Measurements from ENCODE around the gene CCDC91.
"Not testable (repeated sequence)": the region's sequence is repeated elsewhere in the genome, so short reads cannot be mapped to it uniquely, and the experiment has no call there.

The CCDC91 gene

GRCh38 chr12:28351414-28351813, 161.2 kb downstream of the CCDC91 start:
- Histone ChIP-seq H2AFZ (ENCODE audit: low read length, unreplicated experiment) (no peak overlapping the region), H3K27ac (ENCODE audit: low read depth, low read length) (no peak overlapping the region), H3K79me2 (ENCODE audit: control insufficient read depth, insufficient read depth, low read length, unreplicated experiment) (no peaks in the 10 kb centered on the region), H3K4me1 (ENCODE audit: control insufficient read depth, insufficient read depth, low read length, unreplicated experiment) (no peaks in the 10 kb centered on the region), H3K36me3 (ENCODE audit: insufficient read depth, low read length) (peaks cover 6% of the 10 kb centered on the region; the same call in 1 of the 2 replicates), H3K27me3 (ENCODE audit: insufficient read depth, low read length) (no peaks in the 10 kb centered on the region), H3K4me3 (ENCODE audit: low read depth, low read length) (no peak overlapping the region)

GRCh38 chr12:28355161-28355560, 164.9 kb downstream of the CCDC91 start:
- no peak overlapping the region for H3K4me3 ChIP-seq (ENCODE audit: low read depth, low read length)
- no peak overlapping the region for H3K27ac ChIP-seq (ENCODE audit: low read depth, low read length)
- H3K4me1 ChIP-seq (ENCODE audit: control insufficient read depth, insufficient read depth, low read length, unreplicated experiment), result no peaks in the 10 kb centered on the region
- H2AFZ ChIP-seq (ENCODE audit: low read length, unreplicated experiment), result no peak overlapping the region
- no peaks in the 10 kb centered on the region for H3K79me2 ChIP-seq (ENCODE audit: control insufficient read depth, insufficient read depth, low read length, unreplicated experiment)
- peaks cover 6% of the 10 kb centered on the region; the same call in 1 of the 2 replicates for H3K36me3 ChIP-seq (ENCODE audit: insufficient read depth, low read length)
- H3K27me3 ChIP-seq (ENCODE audit: insufficient read depth, low read length), result no peaks in the 10 kb centered on the region

GRCh38 chr12:28360253-28360652, 170.0 kb downstream of the CCDC91 start:
- Histone ChIP-seq H3K4me1 (ENCODE audit: control insufficient read depth, insufficient read depth, low read length, unreplicated experiment) (no peaks in the 10 kb centered on the region), H2AFZ (ENCODE audit: low read length, unreplicated experiment) (no peak overlapping the region), H3K79me2 (ENCODE audit: control insufficient read depth, insufficient read depth, low read length, unreplicated experiment) (no peaks in the 10 kb centered on the region), H3K4me3 (ENCODE audit: low read depth, low read length) (no peak overlapping the region), H3K27ac (ENCODE audit: low read depth, low read length) (no peak overlapping the region), H3K27me3 (ENCODE audit: insufficient read depth, low read length) (no peaks in the 10 kb centered on the region), H3K36me3 (ENCODE audit: insufficient read depth, low read length) (no peaks in the 10 kb centered on the region)

GRCh38 chr12:28367326-28367725, 177.1 kb downstream of the CCDC91 start:
- no peak overlapping the region for H3K27ac ChIP-seq (ENCODE audit: low read depth, low read length)
- no peaks in the 10 kb centered on the region for H3K4me1 ChIP-seq (ENCODE audit: control insufficient read depth, insufficient read depth, low read length, unreplicated experiment)
- H3K4me3 ChIP-seq (ENCODE audit: low read depth, low read length), result no peak overlapping the region
- peaks cover 16% of the 10 kb centered on the region for H3K36me3 ChIP-seq (ENCODE audit: insufficient read depth, low read length)
- no peaks in the 10 kb centered on the region for H3K79me2 ChIP-seq (ENCODE audit: control insufficient read depth, insufficient read depth, low read length, unreplicated experiment)
- H2AFZ ChIP-seq (ENCODE audit: low read length, unreplicated experiment), result no peak overlapping the region
- no peaks in the 10 kb centered on the region for H3K27me3 ChIP-seq (ENCODE audit: insufficient read depth, low read length)

GRCh38 chr12:28367993-28368392, 177.7 kb downstream of the CCDC91 start:
- peaks cover 16% of the 10 kb centered on the region for H3K36me3 ChIP-seq (ENCODE audit: insufficient read depth, low read length)
- no peaks in the 10 kb centered on the region for H3K4me1 ChIP-seq (ENCODE audit: control insufficient read depth, insufficient read depth, low read length, unreplicated experiment)

GRCh38 chr12:28369483-28369882, 179.2 kb downstream of the CCDC91 start:
- H3K27me3 ChIP-seq (ENCODE audit: insufficient read depth, low read length), result no peaks in the 10 kb centered on the region
- H3K27ac ChIP-seq (ENCODE audit: low read depth, low read length), result no peak overlapping the region
- H3K4me1 ChIP-seq (ENCODE audit: control insufficient read depth, insufficient read depth, low read length, unreplicated experiment), result peaks cover 2% of the 10 kb centered on the region
- H3K36me3 ChIP-seq (ENCODE audit: insufficient read depth, low read length), result peaks cover 16% of the 10 kb centered on the region
- no peak overlapping the region for H3K4me3 ChIP-seq (ENCODE audit: low read depth, low read length)
- no peak overlapping the region for H2AFZ ChIP-seq (ENCODE audit: low read length, unreplicated experiment)
- H3K79me2 ChIP-seq (ENCODE audit: control insufficient read depth, insufficient read depth, low read length, unreplicated experiment), result no peaks in the 10 kb centered on the region

More at GRCh38 chr12:28367993-28368392, 177.7 kb downstream of the CCDC91 start:
- no peaks in the 10 kb centered on the region for H3K27me3 ChIP-seq (ENCODE audit: insufficient read depth, low read length)
- no peak overlapping the region for H3K4me3 ChIP-seq (ENCODE audit: low read depth, low read length)
- H3K27ac ChIP-seq (ENCODE audit: low read depth, low read length), result no peak overlapping the region
- H3K79me2 ChIP-seq (ENCODE audit: control insufficient read depth, insufficient read depth, low read length, unreplicated experiment), result no peaks in the 10 kb centered on the region
- no peak overlapping the region for H2AFZ ChIP-seq (ENCODE audit: low read length, unreplicated experiment)

GRCh38 chr12:28374556-28374955, 184.3 kb downstream of the CCDC91 start:
- Histone ChIP-seq H3K79me2 (ENCODE audit: control insufficient read depth, insufficient read depth, low read length, unreplicated experiment) (no peaks in the 10 kb centered on the region), H3K36me3 (ENCODE audit: insufficient read depth, low read length) (0 out of 2 replicates have a peak, but pooled peaks cover 5% of the 10 kb centered on the region), H3K27ac (ENCODE audit: low read depth, low read length) (no peak overlapping the region), H2AFZ (ENCODE audit: low read length, unreplicated experiment) (no peak overlapping the region), H3K27me3 (ENCODE audit: insufficient read depth, low read length) (no peaks in the 10 kb centered on the region), H3K4me3 (ENCODE audit: low read depth, low read length) (no peak overlapping the region), H3K4me1 (ENCODE audit: control insufficient read depth, insufficient read depth, low read length, unreplicated experiment) (peaks cover 5% of the 10 kb centered on the region)

- Histone ChIP-seq H3K36me3 (ENCODE audit: insufficient read depth, low read length) (no peaks in the 10 kb centered on the region), H3K4me3 (ENCODE audit: low read depth, low read length) (no peak overlapping the region), H3K27me3 (ENCODE audit: insufficient read depth, low read length) (no peaks in the 10 kb centered on the region), H3K79me2 (ENCODE audit: control insufficient read depth, insufficient read depth, low read length, unreplicated experiment) (no peaks in the 10 kb centered on the region), H3K4me1 (ENCODE audit: control insufficient read depth, insufficient read depth, low read length, unreplicated experiment) (peaks cover 5% of the 10 kb centered on the region), H3K27ac (ENCODE audit: low read depth, low read length) (no peak overlapping the region), H2AFZ (ENCODE audit: low read length, unreplicated experiment) (no peak overlapping the region)
Measured at GRCh38 chr12:28378736-28379135, 188.5 kb downstream of the CCDC91 start.

GRCh38 chr12:28379779-28380178, 189.5 kb downstream of the CCDC91 start:
- not testable (repeated sequence) for H3K27me3 ChIP-seq (ENCODE audit: insufficient read depth, low read length); H3K79me2 ChIP-seq (ENCODE audit: control insufficient read depth, insufficient read depth, low read length, unreplicated experiment); H3K27ac ChIP-seq (ENCODE audit: low read depth, low read length); H3K4me3 ChIP-seq (ENCODE audit: low read depth, low read length); H3K36me3 ChIP-seq (ENCODE audit: insufficient read depth, low read length); H2AFZ ChIP-seq (ENCODE audit: low read length, unreplicated experiment); H3K4me1 ChIP-seq (ENCODE audit: control insufficient read depth, insufficient read depth, low read length, unreplicated experiment)

GRCh38 chr12:28383368-28383767, 193.1 kb downstream of the CCDC91 start:
- H3K79me2 ChIP-seq (ENCODE audit: control insufficient read depth, insufficient read depth, low read length, unreplicated experiment), result no peaks in the 10 kb centered on the region
- no peak overlapping the region for H3K4me3 ChIP-seq (ENCODE audit: low read depth, low read length)
- H3K4me1 ChIP-seq (ENCODE audit: control insufficient read depth, insufficient read depth, low read length, unreplicated experiment), result no peaks in the 10 kb centered on the region
- H2AFZ ChIP-seq (ENCODE audit: low read length, unreplicated experiment), result no peak overlapping the region
- no peaks in the 10 kb centered on the region for H3K27me3 ChIP-seq (ENCODE audit: insufficient read depth, low read length)
- no peak overlapping the region for H3K27ac ChIP-seq (ENCODE audit: low read depth, low read length)
- no peaks in the 10 kb centered on the region for H3K36me3 ChIP-seq (ENCODE audit: insufficient read depth, low read length)

- peaks cover 12% of the 10 kb centered on the region for H3K4me1 ChIP-seq (ENCODE audit: control insufficient read depth, insufficient read depth, low read length, unreplicated experiment)
- no peaks in the 10 kb centered on the region for H3K36me3 ChIP-seq (ENCODE audit: insufficient read depth, low read length)
- H2AFZ ChIP-seq (ENCODE audit: low read length, unreplicated experiment), result no peak overlapping the region
- no peaks in the 10 kb centered on the region for H3K79me2 ChIP-seq (ENCODE audit: control insufficient read depth, insufficient read depth, low read length, unreplicated experiment)
- no peak overlapping the region for H3K4me3 ChIP-seq (ENCODE audit: low read depth, low read length)
- no peaks in the 10 kb centered on the region for H3K27me3 ChIP-seq (ENCODE audit: insufficient read depth, low read length)
- H3K27ac ChIP-seq (ENCODE audit: low read depth, low read length), result no peak overlapping the region
Measured at GRCh38 chr12:28388879-28389278, 198.6 kb downstream of the CCDC91 start.

Measured in ACC112 (cell line).